Adrenal gland (tissue), 12 donors: ENCODE measurements around the gene CHRNA10. TPM values are rescaled to one million over a fixed set of nuclear protein-coding genes. Genes with fewer than 3 reads are reported as not detected.

Experiments
- DNase-seq, 7 donors: peaks; one replicate each; pipeline ENCODE4 v3.0.0-alpha.2; 2019 to 2020
- H3K27ac ChIP-seq, 5 donors: fragments of 200-600 bp; sonication (generic) in 4 of 5; 1 replicate in 3 of 5; 2 replicates in 2 of 5; pipeline versions ENCODE4 v1.5.1 to v1.8.0; 2016 to 2020; ENCODE audit warnings: mild to moderate bottlenecking in 1 of 5
- H3K27me3 ChIP-seq: fragments of 200-600 bp; 2 replicates; pipeline ENCODE4 v1.8.0; 2021
- H3K36me3 ChIP-seq, 2 donors: fragments of 200-600 bp; replicated peaks in 1 of 2; 1 replicate in 1 of 2; 2 replicates in 1 of 2; pipeline versions ENCODE4 v1.5.1 to v1.8.0; 2018 to 2022
- H3K4me1 ChIP-seq, 2 donors: fragments of 200-600 bp; replicated peaks in 1 of 2; 1 replicate in 1 of 2; 2 replicates in 1 of 2; pipeline versions ENCODE4 v1.5.1 to v1.8.0; 2018 to 2021
- H3K4me3 ChIP-seq, 4 donors: fragments of 200-600 bp; sonication (generic) in 3 of 4; one replicate each; pipeline ENCODE4 v1.5.1; 2016 to 2018
- H3K9me3 ChIP-seq, 3 donors: fragments of 200-600 bp; sonication (generic) in 1 of 3; replicated peaks in 1 of 3; 1 replicate in 2 of 3; 2 replicates in 1 of 3; pipeline versions ENCODE4 v1.5.1 to v1.8.0; 2016 to 2021
- POLR2A ChIP-seq, 2 donors: fragments of 450-650 bp; IDR thresholded peaks; one replicate each; pipeline ENCODE4 v1.6.1; 2017; ENCODE audit warnings: antibody characterized with exemption in 2 of 2, mild to moderate bottlenecking in 2 of 2, moderate library complexity in 1 of 2
- WGBS, 4 donors: extraction: QIAGEN DNeasy Blood & Tissue Kit in 2 of 4; methylation state at CpG; one replicate each; pipeline versions ENCODE4 v1.1.5 to v1.1.7; 2013 to 2017; 5-methylcytosine and 5-hydroxymethylcytosine counted together
- intact Hi-C, 2 donors: fragments of 100-400 bp; cut with DNase I; formaldehyde crosslinking; loops; one replicate each; pipeline versions ENCODE4 v1.14.1 to v1.15.0; 2022 to 2023
- polyA plus RNA-seq, 3 donors: library from polyadenylated mRNA; stranded (reverse); fragments of 200-250 nt in 2 of 3; fragments of 350-450 nt in 1 of 3; fragmentation: Illumina TruSeq in 1 of 3; extraction: RNeasy Lipid Tissue Mini Kit (QIAGEN cat#74804) in 1 of 3; gene quantifications; one replicate each; pipeline ENCODE4 v1.2.3, GENCODE V29; 2013 to 2014
- total RNA-seq, 9 donors: library from RNA; depleted of rRNA in 4 of 9; stranded (reverse); fragments of >200 nt in 4 of 9; fragments of 120-200 nt in 1 of 9; fragmentation: NEBNext Ultra II Directional in 1 of 9; extraction: Animal tissue kit (Norgen Biotek cat#: 25700) in 1 of 9; gene quantifications; one replicate each; pipeline versions ENCODE4 v1.1.0 to v1.2.4, GENCODE V29; 2013 to 2023
- TF ChIP-seq, protein P1 (sequence below), 6 experiments: fragments of 450-650 bp in 4 of 6; fragments of 200-600 bp in 2 of 6; sonication (generic) in 1 of 6; IDR thresholded peaks; 1 replicate in 5 of 6; 2 replicates in 1 of 6; pipeline versions ENCODE4 v1.5.1 to v1.8.0; 2016 to 2021; ENCODE audit warnings: antibody characterized with exemption in 6 of 6, mild to moderate bottlenecking in 2 of 6, moderate library complexity in 1 of 6
- donor health status: healthy with polysubstance abuse.
- donor health status: Bipolar disorder and iron deficiency.
- donor health status: DM: yes; HTN: yes; CAD: no.
- donor health status: DM: no; HTN: no; CAD: no.
- donor health status: DM: no; HTN: no; CAD: no.
- donor health status: DM: yes; HTN: yes; CAD: no.

The CHRNA10 gene
- total and polyA plus RNA-seq, 12 donors: 0.13 to 3.0 (median 0.81) TPM; not detected in 2

DNA sequence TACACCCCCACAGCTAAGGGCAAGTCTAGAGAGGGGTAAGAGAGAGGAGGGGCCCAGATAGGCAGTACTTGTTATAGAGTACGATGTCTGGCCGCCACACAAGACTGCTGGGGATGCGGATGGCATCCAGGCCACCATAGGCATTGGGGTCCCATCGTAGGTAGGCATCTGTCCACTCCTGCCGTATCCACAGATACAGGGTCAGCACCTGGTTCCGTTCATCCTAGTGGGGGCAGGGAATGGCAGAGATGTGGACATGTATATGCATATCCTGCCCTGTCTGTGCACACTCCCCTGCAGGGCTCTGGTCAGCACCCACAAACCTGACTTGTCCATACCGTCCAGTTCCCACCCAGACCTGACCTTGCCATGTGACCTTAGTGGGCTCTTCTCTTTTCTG is 2.1 kb downstream of the CHRNA10 start:
- Histone ChIP-seq H3K27ac (no peak overlapping the region), H3K4me1 (no peaks in the 10 kb centered on the region), H3K9me3 (no peaks in the 10 kb centered on the region), H3K27me3 (no peaks in the 10 kb centered on the region), H3K36me3 (peaks cover 0 to 46% of the 10 kb centered on the region in 2 donors), H3K4me3 (no peak overlapping the region)
- no peak for DNase-seq
- 93 to 98% (median 97%) methylated on average over 4 to 7 of the region's 7 CpGs for WGBS, 4 donors
- intact Hi-C loops: no loop called here
- TF ChIP-seq, protein P1, sequence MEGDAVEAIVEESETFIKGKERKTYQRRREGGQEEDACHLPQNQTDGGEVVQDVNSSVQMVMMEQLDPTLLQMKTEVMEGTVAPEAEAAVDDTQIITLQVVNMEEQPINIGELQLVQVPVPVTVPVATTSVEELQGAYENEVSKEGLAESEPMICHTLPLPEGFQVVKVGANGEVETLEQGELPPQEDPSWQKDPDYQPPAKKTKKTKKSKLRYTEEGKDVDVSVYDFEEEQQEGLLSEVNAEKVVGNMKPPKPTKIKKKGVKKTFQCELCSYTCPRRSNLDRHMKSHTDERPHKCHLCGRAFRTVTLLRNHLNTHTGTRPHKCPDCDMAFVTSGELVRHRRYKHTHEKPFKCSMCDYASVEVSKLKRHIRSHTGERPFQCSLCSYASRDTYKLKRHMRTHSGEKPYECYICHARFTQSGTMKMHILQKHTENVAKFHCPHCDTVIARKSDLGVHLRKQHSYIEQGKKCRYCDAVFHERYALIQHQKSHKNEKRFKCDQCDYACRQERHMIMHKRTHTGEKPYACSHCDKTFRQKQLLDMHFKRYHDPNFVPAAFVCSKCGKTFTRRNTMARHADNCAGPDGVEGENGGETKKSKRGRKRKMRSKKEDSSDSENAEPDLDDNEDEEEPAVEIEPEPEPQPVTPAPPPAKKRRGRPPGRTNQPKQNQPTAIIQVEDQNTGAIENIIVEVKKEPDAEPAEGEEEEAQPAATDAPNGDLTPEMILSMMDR (IDR thresholded peaks at IDR 0.05): no peak
- TF ChIP-seq POLR2A (IDR thresholded peaks at IDR 0.05): no peak

DNA sequence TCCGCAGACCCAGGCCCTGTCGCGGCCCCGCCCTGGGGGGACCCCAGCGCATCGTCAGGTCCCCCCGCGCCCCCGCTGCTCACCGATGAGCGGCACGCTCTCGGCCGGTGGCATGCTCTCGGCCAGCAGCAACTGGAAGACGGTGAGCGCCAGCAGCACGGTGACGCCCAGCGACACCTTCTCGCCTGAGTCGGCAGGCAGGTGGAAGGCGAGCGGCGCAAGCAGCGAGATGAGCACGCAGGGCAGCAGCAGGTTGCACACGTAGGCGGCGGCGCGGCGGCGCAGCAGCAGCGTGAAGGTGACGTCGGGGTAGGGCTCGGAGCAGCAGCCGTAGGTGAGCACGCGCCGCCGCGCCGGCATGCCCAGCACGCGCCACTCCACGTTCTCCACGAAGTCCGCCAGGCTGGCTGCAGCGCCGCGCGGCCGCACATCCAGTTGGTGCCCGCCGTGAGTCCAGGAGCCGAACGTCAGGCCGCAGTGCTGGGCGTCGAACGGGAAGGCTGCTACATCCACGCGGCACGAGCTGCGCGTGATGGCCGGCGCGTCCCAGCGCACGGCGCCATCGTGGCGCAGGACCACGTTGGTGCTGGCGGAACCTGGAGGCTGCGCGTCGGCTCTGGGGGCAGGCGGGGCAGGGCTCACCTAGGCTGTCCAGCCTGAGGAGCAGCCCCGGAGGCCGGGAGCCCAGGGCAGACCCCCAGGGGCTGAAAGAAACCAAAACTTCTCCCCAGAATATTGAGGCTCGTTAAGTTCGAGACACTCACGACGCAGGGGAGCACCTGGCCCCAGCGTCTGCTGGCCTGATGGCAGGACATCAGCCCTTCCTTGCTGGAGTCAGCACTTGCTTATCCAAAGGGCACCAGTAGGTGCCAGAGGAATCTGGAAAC is 3.8 kb downstream of the CHRNA10 start:
- WGBS, 4 donors: 97 to 98% (median 98%) methylated on average over 62 to 89 of the region's 89 CpGs
- Histone ChIP-seq H3K4me3 (no peak overlapping the region), H3K27me3 (no peaks in the 10 kb centered on the region), H3K4me1 (no peaks in the 10 kb centered on the region), H3K27ac (no peak overlapping the region), H3K9me3 (no peaks in the 10 kb centered on the region), H3K36me3 (peaks cover 0 to 35% of the 10 kb centered on the region in 2 donors)
- TF ChIP-seq POLR2A (IDR thresholded peaks at IDR 0.05): no peak
- TF ChIP-seq, protein P1 (IDR thresholded peaks at IDR 0.05): no peak
- intact Hi-C loops: no loop called here
- no peak for DNase-seq

DNA sequence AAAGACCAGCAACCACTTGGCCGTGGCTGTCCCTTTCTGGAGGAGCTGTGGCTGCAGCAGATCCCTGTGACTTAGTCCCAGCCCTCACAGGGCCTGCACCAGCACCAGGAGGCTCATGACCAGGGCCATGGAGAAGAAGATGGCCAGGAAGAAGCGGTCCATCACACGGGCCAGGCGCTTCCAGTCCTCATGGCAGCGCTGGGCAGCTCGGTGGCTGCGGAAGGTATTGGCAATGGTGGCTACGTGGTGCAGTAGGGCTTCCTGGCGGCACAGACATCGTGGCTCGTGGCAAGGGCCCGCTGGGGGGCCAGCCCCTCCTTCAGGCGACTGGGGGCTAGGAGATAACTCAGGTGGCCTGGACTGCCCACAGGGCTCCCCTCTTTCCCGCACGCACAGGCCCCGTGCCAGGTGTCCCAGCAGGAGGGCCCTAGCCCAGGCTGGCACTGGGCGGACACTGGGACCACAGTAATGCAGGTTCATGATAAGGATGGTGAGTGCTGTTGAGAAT is 5.1 kb downstream of the CHRNA10 start:
- no peak overlapping the region for H3K27ac ChIP-seq
- WGBS, 4 donors: 93 to 100% (median 97%) methylated on average over 1 to 17 of the region's 17 CpGs
- H3K27me3 ChIP-seq: no peaks in the 10 kb centered on the region
- H3K36me3 ChIP-seq: peaks cover 0 to 35% of the 10 kb centered on the region in 2 donors
- no peak for TF ChIP-seq POLR2A (IDR thresholded peaks at IDR 0.05)
- TF ChIP-seq, protein P1 (IDR thresholded peaks at IDR 0.05): no peak
- H3K4me3 ChIP-seq: no peak overlapping the region
- intact Hi-C loops: no loop called here
- H3K9me3 ChIP-seq: no peaks in the 10 kb centered on the region
- H3K4me1 ChIP-seq: no peaks in the 10 kb centered on the region
- no peak for DNase-seq

DNA sequence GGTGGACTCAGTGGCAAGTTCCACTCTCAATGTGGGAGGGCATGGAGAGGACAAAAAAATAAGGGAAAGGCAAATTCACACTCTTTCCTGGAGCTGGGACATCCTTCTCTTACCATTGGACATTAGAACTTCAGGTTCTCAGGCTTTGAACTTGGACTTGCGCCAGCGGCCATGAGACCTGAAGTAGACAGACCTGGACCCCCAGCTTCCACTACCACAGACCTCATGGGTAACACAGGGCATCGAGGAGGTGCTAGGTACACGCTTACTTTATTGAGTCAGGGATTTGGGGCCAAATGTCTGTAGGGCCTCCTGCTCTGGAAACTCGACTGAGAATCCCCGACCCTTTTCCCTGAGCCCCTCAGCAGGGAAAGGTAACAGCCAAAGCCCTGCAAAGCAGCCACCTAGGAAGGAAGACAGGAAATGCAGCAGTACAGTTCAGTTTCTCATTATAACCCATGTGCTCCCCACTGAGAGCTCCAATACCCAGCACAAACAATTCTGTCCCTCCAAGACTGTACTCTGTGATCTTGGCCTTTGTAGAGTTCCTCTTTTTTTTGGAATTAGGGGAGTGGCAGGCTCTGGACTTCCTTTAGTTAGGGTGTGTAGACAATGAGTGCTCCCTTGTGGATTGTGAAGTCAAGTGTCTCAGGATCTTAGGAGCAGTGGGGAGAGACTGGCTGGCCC is 5.7 kb downstream of the CHRNA10 start:
- DNase-seq: no peak
- peaks cover 0 to 35% of the 10 kb centered on the region in 2 donors for H3K36me3 ChIP-seq
- no peaks in the 10 kb centered on the region for H3K4me1 ChIP-seq
- WGBS, 4 donors: 76 to 96% (median 91%) methylated on average over 6 of the region's 6 CpGs
- H3K27ac ChIP-seq: no peak overlapping the region
- H3K9me3 ChIP-seq: no peaks in the 10 kb centered on the region
- intact Hi-C loops: no loop called here
- no peak overlapping the region for H3K4me3 ChIP-seq
- H3K27me3 ChIP-seq: no peaks in the 10 kb centered on the region
- TF ChIP-seq, protein P1 (IDR thresholded peaks at IDR 0.05): no peak
- TF ChIP-seq POLR2A (IDR thresholded peaks at IDR 0.05): no peak
